KMS-11 (cell line): ENCODE measurements around the gene UTS2B.

Experiments used
- H2AFZ ChIP-seq: fragments of 200-600 bp; sonication (generic); 2 replicates; pipeline ENCODE4 v1.6.1; 2016; ENCODE audit warnings: antibody characterized with exemption, mixed run types, low read depth
- H3K27ac ChIP-seq: fragments of 200-600 bp; sonication (generic); 2 replicates; pipeline ENCODE4 v1.6.1; 2016; ENCODE audit warnings: mild to moderate bottlenecking, mixed run types
- H3K27me3 ChIP-seq: fragments of 200-600 bp; sonication (generic); 2 replicates; pipeline ENCODE4 v1.6.1; 2017; ENCODE audit warnings: mild to moderate bottlenecking, low read depth, mixed run types, moderate library complexity; ENCODE audit not compliant: insufficient read depth
- H3K36me3 ChIP-seq: fragments of 200-600 bp; sonication (generic); 2 replicates; pipeline ENCODE4 v1.6.1; 2017; ENCODE audit warnings: mild to moderate bottlenecking, mixed run types; ENCODE audit not compliant: insufficient read depth
- H3K4me1 ChIP-seq: fragments of 200-600 bp; sonication (generic); 2 replicates; pipeline ENCODE4 v1.6.1; 2016; ENCODE audit warnings: mild to moderate bottlenecking, low read depth, mixed run types; ENCODE audit not compliant: poor library complexity, severe bottlenecking
- H3K4me2 ChIP-seq: fragments of 200-600 bp; sonication (generic); 2 replicates; pipeline ENCODE4 v1.7.0; 2016; ENCODE audit warnings: mild to moderate bottlenecking, mixed run types
- H3K4me3 ChIP-seq: fragments of 200-600 bp; sonication (generic); IDR thresholded peaks from 2 replicates; pipeline ENCODE4 v1.6.1; 2017; ENCODE audit warnings: low read depth, low read length, mixed read lengths; ENCODE audit not compliant: insufficient read depth
- H3K79me2 ChIP-seq: fragments of 200-600 bp; sonication (generic); 2 replicates; pipeline ENCODE4 v1.6.1; 2016; ENCODE audit warnings: low read depth, mixed run types; ENCODE audit not compliant: insufficient read depth
- H3K9ac ChIP-seq: fragments of 200-600 bp; sonication (generic); 2 replicates; pipeline ENCODE4 v1.6.1; 2016; ENCODE audit warnings: mild to moderate bottlenecking, mixed run types
- H4K20me1 ChIP-seq: fragments of 200-600 bp; sonication (generic); 2 replicates; pipeline ENCODE4 v1.6.1; 2016; ENCODE audit warnings: mild to moderate bottlenecking, mixed run types; ENCODE audit not compliant: insufficient read depth
- CTCF ChIP-seq: fragments of 200-600 bp; sonication (generic); conservative IDR thresholded peaks from 2 replicates; pipeline ENCODE4 v1.6.1; 2017; ENCODE audit warnings: low read depth, mild to moderate bottlenecking, antibody characterized with exemption, low read length, moderate library complexity, mixed read lengths

The UTS2B gene

DNA sequence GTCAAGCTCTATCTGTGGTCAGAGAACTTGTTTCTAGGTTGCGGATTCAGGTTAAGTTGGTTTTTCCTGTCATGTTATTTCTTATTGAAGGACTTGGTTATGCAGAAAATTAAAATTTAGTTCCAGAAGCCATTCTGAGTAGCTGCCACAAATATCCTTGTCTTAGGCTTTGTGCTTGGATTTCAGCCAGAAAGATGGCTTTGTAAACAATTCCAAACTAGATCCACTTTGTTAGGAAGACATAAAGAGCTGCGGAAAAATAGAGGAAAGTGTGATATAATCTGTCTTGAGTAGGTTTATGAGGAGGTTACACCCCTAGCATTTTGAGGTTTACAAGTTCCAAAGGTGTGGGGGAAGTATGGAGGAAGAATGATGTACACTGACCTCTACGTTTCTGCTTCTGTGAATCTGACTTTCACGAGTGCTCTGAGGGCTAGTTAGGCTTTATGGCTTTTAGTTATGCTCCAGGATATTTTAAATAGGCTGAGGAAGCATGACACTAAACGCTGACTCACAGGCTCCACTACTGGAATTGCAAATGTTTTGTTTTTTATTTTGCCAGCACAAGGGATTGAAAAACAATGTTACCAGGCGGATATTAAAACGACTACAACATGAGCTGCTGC lies 46.3 kb upstream of the UTS2B start:
- no peaks in the 10 kb centered on the region for H4K20me1 ChIP-seq
- no peak overlapping the region for H2AFZ ChIP-seq
- no peak overlapping the region for H3K9ac ChIP-seq
- H3K4me3 ChIP-seq: no peak overlapping the region
- H3K4me2 ChIP-seq: no peak overlapping the region
- H3K27me3 ChIP-seq: no peaks in the 10 kb centered on the region
- peaks cover 6% of the 10 kb centered on the region; the same call in 1 of the 2 replicates for H3K36me3 ChIP-seq
- H3K27ac ChIP-seq: no peak overlapping the region
- H3K79me2 ChIP-seq: no peaks in the 10 kb centered on the region
- peaks cover 28% of the 10 kb centered on the region for H3K4me1 ChIP-seq
- no peak for TF ChIP-seq CTCF

DNA sequence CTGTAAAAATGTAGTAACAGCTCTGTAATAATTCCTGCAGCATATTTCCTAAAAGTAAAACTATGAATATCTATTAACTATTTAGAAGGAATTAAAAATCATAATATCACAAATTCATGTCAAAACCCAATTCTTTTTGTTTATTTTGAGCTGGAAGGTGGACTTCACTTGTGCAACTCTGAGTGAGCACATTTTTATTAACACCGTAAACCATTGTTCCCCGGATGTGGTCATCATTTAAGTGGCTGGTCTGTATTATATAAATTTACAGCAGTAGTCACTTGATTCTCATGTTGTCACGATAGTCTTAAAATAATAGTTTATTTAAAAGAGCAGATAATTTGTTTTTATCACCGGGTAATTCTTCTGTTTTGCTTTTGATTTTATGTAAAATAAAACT lies 43.0 kb upstream of the UTS2B start:
- no peak overlapping the region for H3K27ac ChIP-seq
- no peaks in the 10 kb centered on the region for H3K27me3 ChIP-seq
- TF ChIP-seq CTCF: no peak
- H3K4me1 ChIP-seq: peaks cover 24% of the 10 kb centered on the region
- H3K4me3 ChIP-seq: no peak overlapping the region
- H3K79me2 ChIP-seq: no peaks in the 10 kb centered on the region
- H4K20me1 ChIP-seq: no peaks in the 10 kb centered on the region
- H3K9ac ChIP-seq: no peak overlapping the region
- H2AFZ ChIP-seq: no peak overlapping the region
- no peak overlapping the region for H3K4me2 ChIP-seq
- H3K36me3 ChIP-seq: no peaks in the 10 kb centered on the region; the same call in 1 of the 2 replicates

DNA sequence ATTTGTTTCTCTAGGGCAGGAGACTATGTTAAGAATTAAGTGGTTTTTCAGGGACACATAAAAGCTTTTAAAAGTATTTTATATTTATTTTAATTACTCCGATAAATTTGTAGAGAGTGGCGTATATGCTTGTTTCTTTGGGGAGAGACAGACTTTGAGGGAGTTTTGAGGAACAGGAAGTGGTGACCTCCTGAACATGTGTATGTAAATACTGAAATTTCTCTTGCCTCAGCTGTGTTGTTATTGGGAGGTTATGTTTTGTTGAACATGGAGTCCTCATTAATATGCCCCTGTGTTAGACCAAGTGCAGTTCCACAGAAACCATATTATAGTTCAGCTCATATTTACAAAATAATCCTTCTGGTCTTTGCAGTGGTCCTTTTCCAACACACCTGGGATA lies 41.8 kb upstream of the UTS2B start:
- Histone ChIP-seq H3K9ac (no peak overlapping the region), H2AFZ (no peak overlapping the region), H3K79me2 (no peaks in the 10 kb centered on the region), H3K27ac (no peak overlapping the region), H3K4me1 (peaks cover 12% of the 10 kb centered on the region), H3K27me3 (no peaks in the 10 kb centered on the region), H4K20me1 (no peaks in the 10 kb centered on the region), H3K4me2 (no peak overlapping the region), H3K36me3 (no peaks in the 10 kb centered on the region; the same call in 1 of the 2 replicates), H3K4me3 (no peak overlapping the region)
- no peak for TF ChIP-seq CTCF

GRCh38 chr3:191369616-191370010 lies 39.3 kb upstream of the UTS2B start:
- TF ChIP-seq CTCF: no peak
- Histone ChIP-seq H3K27ac (no peak overlapping the region), H3K4me2 (no peak overlapping the region), H3K9ac (no peak overlapping the region), H3K4me1 (peaks cover 4% of the 10 kb centered on the region), H4K20me1 (no peaks in the 10 kb centered on the region), H3K4me3 (no peak overlapping the region), H3K79me2 (no peaks in the 10 kb centered on the region), H3K27me3 (no peaks in the 10 kb centered on the region), H3K36me3 (no peaks in the 10 kb centered on the region; the same call in 1 of the 2 replicates), H2AFZ (no peak overlapping the region)
